Ovary (tissue), 3 donors: ENCODE data around the gene MEI1.

Source experiments
- CTCF ChIP-seq, 3 donors: fragments of 450-650 bp in 2 of 3; fragments of 200-600 bp in 1 of 3; IDR thresholded peaks; one replicate each; pipeline versions ENCODE4 v1.5.1 to v1.8.0; 2016 to 2022; ENCODE audit warnings: antibody characterized with exemption in 3 of 3, mild to moderate bottlenecking in 1 of 3
- POLR2A ChIP-seq: fragments of 450-650 bp; IDR thresholded peaks from one replicate; pipeline ENCODE4 v1.6.1; 2017; ENCODE audit warnings: antibody characterized with exemption, mild to moderate bottlenecking, moderate library complexity
- donor health status: DM: no; HTN: no; CAD: no.

GRCh38 chr22:41779929-41780505 is 80.7 kb downstream of the MEI1 start:
- TF ChIP-seq CTCF (IDR thresholded peaks at IDR 0.05), result no peak
- TF ChIP-seq POLR2A, result no peak
